A673 (cell line): ENCODE data around the gene CEP63.

Experiments
- EZH2 ChIP-seq: fragments of 200-600 bp; sonication (generic); IDR thresholded peaks from 2 replicates; pipeline ENCODE4 v1.6.1; 2017; ENCODE audit warnings: borderline replicate concordance, low read depth, mild to moderate bottlenecking, mixed read lengths, antibody characterized with exemption, low read length; ENCODE audit not compliant: poor library complexity, severe bottlenecking
- TF ChIP-seq, protein P1 (sequence below): fragments of 300-800, 200-600 bp; sonication (generic); conservative IDR thresholded peaks from 2 replicates; pipeline ENCODE4 v1.5.1; 2017; ENCODE audit warnings: low read depth, mild to moderate bottlenecking, antibody characterized with exemption, low read length, moderate library complexity, mixed read lengths

DNA sequence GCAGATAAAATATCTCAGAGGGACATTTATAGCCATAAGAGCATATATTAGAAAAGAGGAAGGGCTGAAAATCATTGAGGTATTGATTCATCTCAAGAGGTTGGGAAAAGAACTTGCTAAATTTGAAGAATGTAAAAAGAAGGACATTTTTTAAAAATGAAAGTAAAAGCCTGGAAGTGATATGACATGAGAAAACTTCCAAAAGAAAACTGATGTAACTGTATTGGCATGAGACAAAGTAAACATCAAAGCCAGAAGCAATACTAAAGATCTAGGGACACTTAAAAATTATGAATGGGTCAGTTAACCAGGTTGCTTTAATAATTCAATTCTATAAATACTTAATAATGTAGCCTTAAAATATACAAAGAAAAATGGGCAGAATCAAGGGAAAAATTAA is 31.9 kb downstream of the CEP63 start:
- TF ChIP-seq, protein P1, sequence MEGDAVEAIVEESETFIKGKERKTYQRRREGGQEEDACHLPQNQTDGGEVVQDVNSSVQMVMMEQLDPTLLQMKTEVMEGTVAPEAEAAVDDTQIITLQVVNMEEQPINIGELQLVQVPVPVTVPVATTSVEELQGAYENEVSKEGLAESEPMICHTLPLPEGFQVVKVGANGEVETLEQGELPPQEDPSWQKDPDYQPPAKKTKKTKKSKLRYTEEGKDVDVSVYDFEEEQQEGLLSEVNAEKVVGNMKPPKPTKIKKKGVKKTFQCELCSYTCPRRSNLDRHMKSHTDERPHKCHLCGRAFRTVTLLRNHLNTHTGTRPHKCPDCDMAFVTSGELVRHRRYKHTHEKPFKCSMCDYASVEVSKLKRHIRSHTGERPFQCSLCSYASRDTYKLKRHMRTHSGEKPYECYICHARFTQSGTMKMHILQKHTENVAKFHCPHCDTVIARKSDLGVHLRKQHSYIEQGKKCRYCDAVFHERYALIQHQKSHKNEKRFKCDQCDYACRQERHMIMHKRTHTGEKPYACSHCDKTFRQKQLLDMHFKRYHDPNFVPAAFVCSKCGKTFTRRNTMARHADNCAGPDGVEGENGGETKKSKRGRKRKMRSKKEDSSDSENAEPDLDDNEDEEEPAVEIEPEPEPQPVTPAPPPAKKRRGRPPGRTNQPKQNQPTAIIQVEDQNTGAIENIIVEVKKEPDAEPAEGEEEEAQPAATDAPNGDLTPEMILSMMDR: no peak
- no peak for TF ChIP-seq EZH2
